Eye (tissue), 1 donor: ENCODE measurements around the gene ITGAD.
A peak's percentile ranks its signal among the peaks of the same experiment; 100 is the strongest.
"Not testable (repeated sequence)": the region's sequence is repeated elsewhere in the genome, so short reads cannot be mapped to it uniquely, and the experiment has no call there.

ENCODE experiments used
- DNase-seq: peaks from one replicate; pipeline ENCODE4 v3.0.0-alpha.2; 2015

The ITGAD gene

DNA sequence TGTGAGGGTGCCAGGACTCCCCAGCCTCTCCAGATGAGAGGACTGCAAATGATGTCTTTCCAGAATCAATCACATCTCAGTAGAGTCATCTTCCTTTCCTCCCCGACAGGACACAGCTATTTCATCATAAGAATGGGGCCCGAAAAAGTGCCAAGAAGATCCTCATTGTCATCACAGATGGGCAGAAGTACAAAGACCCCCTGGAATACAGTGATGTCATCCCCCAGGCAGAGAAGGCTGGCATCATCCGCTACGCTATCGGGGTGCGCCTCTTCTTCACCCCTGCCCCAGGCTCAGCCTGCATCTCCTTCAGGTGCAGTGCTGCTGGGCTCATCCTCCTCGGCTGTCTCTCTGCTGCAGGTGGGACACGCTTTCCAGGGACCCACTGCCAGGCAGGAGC, 14.3 kb downstream of the ITGAD start:
- no peak for DNase-seq

GRCh38 chr16:31409433-31409832, 16.3 kb downstream of the ITGAD start:
- no peak for DNase-seq

DNA sequence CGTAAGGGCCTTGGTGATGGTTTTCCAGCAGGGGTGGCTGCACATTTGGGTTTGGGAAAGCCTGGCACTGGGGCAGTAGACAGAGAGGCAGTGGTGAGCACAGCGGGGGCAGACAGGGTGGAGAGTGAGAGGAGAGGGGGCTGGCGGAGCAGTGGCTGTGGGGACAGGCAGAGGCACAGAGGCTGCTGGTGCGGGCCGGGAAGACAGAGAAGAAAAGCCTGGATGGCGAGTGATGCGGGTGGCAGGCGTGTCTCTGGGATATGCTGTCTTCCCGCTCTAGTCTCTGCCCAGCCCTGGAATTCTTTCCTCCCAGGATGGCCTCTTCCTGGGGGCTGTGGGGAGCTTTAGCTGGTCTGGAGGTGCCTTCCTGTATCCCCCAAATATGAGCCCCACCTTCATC, 16.9 kb downstream of the ITGAD start:
- DNase-seq: no peak

DNA sequence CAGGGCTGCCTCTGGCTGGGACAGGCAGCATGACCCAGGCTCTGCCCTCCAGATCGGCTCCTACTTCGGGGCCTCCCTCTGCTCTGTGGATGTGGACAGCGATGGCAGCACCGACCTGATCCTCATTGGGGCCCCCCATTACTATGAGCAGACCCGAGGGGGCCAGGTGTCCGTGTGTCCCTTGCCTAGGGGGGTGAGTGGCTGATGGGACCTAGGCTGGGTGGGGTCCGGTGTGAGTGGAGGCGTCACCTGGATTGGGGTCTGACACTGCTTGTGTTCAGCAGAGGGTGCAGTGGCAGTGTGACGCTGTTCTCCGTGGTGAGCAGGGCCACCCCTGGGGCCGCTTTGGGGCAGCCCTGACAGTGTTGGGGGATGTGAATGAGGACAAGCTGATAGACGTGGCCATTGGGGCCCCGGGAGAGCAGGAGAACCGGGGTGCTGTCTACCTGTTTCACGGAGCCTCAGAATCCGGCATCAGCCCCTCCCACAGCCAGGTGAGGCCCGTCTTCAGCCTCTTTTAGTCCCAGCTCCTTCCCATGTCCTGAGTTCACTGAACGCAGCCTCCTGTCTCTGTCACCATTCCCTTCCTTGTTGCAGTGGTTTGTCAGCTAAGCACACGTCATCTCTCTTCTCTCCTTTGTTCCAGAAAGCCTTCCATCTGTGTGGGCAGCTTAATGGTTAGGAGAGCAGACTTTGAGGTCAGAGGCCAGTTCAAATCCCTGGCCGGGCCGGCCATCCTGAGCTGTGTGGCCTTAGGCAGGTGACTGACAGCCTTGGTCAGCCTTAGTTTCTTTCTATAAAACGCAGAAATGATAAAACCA, 18.1 kb downstream of the ITGAD start:
- no peak for DNase-seq

- no peak for DNase-seq
Observed at GRCh38 chr16:31412750-31413149, 19.6 kb downstream of the ITGAD start.

GRCh38 chr16:31413381-31413780, 20.2 kb downstream of the ITGAD start:
- DNase-seq: no peak

GRCh38 chr16:31413943-31414342, 20.8 kb downstream of the ITGAD start:
- DNase-seq: no peak

GRCh38 chr16:31414706-31415105, 21.6 kb downstream of the ITGAD start:
- no peak for DNase-seq

- DNase-seq: no peak
Observed at GRCh38 chr16:31416371-31416770, 23.2 kb downstream of the ITGAD start.

- not testable (repeated sequence) for DNase-seq
Observed at GRCh38 chr16:31417036-31417435, 23.9 kb downstream of the ITGAD start.

- DNase-seq: no peak
Observed at GRCh38 chr16:31417916-31418315, 24.8 kb downstream of the ITGAD start.

DNA sequence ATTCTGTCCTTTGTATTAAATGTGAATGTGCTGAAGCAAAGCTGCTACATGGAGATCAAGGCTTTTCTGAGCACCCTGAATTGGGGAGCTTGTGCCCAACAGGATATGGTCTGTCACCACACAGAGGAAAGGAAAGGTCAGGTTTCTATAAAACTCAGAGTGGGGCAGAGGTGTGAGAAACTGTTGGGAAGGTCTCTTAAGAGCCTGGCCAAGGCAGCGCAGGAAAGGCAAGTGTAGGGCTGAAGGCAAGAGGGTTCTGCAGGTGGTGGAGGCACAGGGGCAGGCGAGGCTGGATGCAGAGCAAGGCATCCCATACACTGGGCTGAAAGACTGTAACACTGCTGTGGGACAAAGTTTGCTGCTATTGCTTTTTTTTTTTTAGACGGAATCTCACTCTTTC, 26.9 kb downstream of the ITGAD start:
- DNase-seq: no peak

- DNase-seq: no peak
Observed at GRCh38 chr16:31421587-31421986, 28.5 kb downstream of the ITGAD start.

DNA sequence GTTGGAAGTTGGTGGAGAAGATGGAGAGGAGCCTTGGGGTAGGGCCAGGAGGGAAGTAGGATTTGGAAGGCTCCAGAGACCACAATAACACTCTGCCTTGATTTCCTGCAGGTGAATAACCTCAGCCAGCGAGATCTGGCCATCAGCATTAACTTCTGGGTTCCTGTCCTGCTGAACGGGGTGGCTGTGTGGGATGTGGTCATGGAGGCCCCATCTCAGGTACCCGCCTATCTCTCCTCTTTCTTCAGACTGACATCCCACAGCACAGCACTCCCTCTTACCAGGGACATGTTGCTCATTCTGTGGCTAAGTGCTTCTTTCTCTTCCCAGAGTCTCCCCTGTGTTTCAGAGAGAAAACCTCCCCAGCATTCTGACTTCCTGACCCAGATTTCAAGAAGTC, 30.1 kb downstream of the ITGAD start:
- no peak for DNase-seq

DNA sequence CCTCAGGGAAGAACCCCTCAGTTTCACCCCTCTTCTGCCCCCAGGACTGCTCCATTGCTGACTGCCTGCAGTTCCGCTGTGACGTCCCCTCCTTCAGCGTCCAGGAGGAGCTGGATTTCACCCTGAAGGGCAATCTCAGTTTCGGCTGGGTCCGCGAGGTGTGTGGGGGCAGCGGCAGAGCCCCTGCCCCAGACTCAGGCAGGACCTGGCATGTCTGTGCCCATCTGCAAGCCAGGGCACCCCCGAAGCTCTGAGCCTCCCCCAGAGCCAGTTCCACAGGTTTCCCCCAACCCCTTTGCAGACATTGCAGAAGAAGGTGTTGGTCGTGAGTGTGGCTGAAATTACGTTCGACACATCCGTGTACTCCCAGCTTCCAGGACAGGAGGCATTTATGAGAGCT, 30.7 kb downstream of the ITGAD start:
- DNase-seq: no peak

- peak; percentile 73 for DNase-seq
Observed at GRCh38 chr16:31427441-31428278, 34.5 kb downstream of the ITGAD start.

DNA sequence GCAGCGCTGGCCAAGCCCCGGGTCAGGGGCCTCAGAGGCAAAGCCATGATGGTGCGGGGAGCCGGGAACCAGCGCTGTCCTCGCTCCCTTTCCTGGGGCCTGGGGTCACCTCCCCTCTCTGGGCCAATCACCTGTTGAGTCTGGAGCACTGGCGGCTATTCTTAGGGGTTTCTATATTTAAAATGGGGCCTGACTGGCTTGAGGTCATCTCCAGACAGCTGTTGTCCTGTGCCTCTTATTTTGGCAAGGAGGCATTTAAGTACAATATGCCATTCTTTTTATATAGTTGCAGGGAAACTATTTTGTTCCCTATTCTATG, 35.1 kb downstream of the ITGAD start, which contains the start of gene COX6A2:
TSS of gene COX6A2 (minus strand) at position 82 of the 319 bp plus-strand sequence. CDS start at position 47, 35 bp downstream.
- no peak for DNase-seq

DNA sequence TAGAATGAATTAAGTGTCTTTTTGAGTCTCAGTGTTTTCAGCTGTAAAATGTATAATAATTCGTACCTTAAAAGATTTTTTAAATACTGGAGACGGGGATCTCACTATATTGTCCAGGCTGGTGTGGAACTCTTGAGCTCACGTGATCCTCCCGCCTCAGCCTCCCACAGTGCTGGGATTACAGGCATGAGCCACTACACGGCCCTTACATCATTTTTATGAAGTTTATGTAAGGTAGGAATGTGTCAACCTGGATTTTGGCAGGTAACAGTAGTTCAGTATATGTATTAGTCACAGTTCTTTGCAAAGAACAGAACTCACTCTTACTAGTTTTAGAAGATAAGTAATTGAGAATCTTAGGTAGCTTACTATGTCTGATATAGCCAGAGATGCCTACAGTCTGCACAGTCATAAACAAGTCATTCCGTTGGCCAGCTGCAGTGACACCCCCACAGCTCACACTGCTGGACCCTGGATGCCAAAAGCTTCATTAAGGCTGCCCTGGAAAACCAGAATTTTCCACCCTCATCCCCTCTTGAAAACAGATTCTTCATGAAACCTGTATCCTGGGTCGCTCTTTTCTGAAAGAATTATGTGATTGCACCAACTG, 35.6 kb downstream of the ITGAD start:
- no peak for DNase-seq

DNA sequence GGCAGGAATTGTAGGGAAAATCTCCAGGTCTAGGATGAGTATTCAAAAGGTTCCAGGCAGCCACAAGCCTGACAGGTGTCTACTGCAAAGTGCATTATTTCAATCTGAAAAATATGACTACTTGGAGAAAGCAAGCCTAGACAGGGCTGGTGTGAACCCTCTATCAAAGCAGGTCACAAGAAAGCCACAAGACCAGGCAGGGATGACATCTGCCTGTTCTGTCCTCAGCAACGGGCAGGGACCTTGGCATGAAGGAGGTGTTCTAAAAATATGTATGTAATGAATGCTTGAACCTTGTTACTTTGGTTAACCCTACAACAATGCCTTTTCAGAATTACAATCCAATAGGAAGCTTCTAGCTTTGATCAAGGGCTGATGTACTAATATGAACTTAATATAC, 36.2 kb downstream of the ITGAD start:
- no peak for DNase-seq

GRCh38 chr16:31429796-31430195, 36.7 kb downstream of the ITGAD start:
- DNase-seq: no peak

GRCh38 chr16:31430380-31431052, 37.4 kb downstream of the ITGAD start:
- no peak for DNase-seq

DNA sequence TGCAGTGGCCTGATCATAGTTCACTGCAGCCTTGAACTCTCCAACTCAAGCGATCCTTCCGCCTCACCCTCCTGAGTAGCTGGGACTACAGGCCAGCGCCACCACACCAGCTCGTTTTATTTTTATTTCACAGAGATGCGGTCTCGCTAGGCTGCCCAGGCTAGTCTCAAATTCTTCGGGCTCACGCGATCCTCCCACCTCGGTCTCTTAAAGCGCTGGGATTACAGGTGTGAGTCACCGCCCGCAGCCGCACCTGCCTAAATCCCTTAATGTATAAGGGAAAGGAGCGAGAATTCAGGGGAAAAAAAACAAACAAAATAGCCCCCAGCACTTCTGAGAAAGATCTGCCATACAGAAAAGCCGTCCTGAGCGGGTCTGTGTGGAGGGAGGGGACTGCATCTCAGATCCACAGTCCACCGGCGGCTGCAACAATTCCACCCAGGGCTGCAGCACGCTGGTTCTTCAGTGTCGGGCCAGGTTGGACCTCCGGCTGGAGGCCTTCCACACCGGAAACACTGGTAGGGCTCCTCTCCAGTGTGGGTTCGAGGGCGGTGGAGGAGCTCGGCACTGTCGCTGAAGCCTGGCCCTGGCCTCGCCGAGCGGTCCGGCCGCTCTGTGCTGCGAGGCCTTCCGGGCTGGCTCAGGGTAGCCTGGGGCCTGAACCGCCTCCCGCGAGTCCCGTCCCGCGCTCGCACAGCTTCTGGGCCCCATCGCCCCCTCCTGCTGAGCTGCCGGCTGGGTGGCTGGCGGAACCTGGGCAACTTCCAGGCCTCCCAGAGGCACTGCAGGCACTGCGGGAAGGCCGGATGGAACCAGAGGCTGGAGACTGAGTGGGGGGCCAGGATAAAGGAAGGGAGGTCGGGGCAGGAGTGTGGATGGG, 42.4 kb downstream of the ITGAD start:
- no peak for DNase-seq
